Upper lobe of left lung (tissue), 4 donors: ENCODE results near the gene GRIK4.

Experiments
- EP300 ChIP-seq, 4 donors: sonication (generic); formaldehyde crosslinking; IDR thresholded peaks; one replicate each; pipeline ENCODE4 v1.5.1; 2017; ENCODE audit warnings: antibody characterized with exemption in 4 of 4, control low read depth in 2 of 4
- POLR2A ChIP-seq, 4 donors: fragments of 450-650 bp; IDR thresholded peaks; one replicate each; pipeline ENCODE4 v1.5.1; 2016 to 2017; ENCODE audit warnings: antibody characterized with exemption in 4 of 4, mild to moderate bottlenecking in 2 of 4
- POLR2AphosphoS5 ChIP-seq, 2 donors: sonication (generic); formaldehyde crosslinking; IDR thresholded peaks; one replicate each; pipeline ENCODE4 v1.5.1; 2017; ENCODE audit warnings: antibody characterized with exemption in 2 of 2
- TF ChIP-seq, protein P1 (sequence below), 6 experiments: fragments of 450-650 bp in 4 of 6; fragments of 200-600 bp in 2 of 6; sonication (generic) in 2 of 6; IDR thresholded peaks; one replicate each; pipeline ENCODE4 v1.5.1; 2016 to 2019; ENCODE audit warnings: antibody characterized with exemption in 6 of 6

DNA sequence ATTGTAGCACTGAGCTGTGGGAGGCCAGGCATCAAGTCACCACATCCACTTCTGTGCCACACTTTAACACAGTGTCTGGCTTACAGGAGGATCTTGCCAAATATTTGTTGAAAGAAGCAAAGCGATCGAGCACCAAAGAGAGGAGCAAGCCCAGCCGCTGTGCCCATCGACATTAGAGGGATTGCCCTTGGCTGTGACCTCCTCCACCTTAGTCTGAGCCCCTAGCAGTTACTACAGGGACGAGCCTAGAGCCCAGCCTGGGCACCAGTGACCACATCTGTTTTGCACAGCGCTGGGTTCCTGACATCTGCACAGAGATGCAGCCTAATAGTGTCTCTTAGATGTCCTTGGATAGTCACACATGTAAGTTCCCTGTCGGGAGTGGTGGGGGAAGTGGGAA lies 17.7 kb downstream of the GRIK4 start:
- TF ChIP-seq, protein P1, sequence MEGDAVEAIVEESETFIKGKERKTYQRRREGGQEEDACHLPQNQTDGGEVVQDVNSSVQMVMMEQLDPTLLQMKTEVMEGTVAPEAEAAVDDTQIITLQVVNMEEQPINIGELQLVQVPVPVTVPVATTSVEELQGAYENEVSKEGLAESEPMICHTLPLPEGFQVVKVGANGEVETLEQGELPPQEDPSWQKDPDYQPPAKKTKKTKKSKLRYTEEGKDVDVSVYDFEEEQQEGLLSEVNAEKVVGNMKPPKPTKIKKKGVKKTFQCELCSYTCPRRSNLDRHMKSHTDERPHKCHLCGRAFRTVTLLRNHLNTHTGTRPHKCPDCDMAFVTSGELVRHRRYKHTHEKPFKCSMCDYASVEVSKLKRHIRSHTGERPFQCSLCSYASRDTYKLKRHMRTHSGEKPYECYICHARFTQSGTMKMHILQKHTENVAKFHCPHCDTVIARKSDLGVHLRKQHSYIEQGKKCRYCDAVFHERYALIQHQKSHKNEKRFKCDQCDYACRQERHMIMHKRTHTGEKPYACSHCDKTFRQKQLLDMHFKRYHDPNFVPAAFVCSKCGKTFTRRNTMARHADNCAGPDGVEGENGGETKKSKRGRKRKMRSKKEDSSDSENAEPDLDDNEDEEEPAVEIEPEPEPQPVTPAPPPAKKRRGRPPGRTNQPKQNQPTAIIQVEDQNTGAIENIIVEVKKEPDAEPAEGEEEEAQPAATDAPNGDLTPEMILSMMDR (IDR thresholded peaks at IDR 0.05): no peak
- no peak for TF ChIP-seq POLR2AphosphoS5 (IDR thresholded peaks at IDR 0.05)
- no peak for TF ChIP-seq POLR2A (IDR thresholded peaks at IDR 0.05)
- no peak for TF ChIP-seq EP300 (IDR thresholded peaks at IDR 0.05)
